GM23338 (cell line): ENCODE data around the gene GALK1.

ENCODE experiments used
- CTCF ChIP-seq, 2 experiments: fragments of 200-600 bp in 1 of 2; sonication (generic) in 1 of 2; conservative IDR thresholded peaks; 2 replicates each; pipeline versions ENCODE4 v1.5.1 to v1.6.1; 2016 to 2017; ENCODE audit warnings: antibody characterized with exemption in 2 of 2, low read depth in 2 of 2, mild to moderate bottlenecking in 2 of 2, moderate library complexity in 1 of 2
- POLR2AphosphoS5 ChIP-seq: IDR thresholded peaks from 2 replicates; pipeline ENCODE4 v1.6.1; 2016; ENCODE audit warnings: antibody characterized with exemption, low read depth

GRCh38 chr17:75734674-75735294 lies 30.2 kb downstream of the GALK1 start:
- TF ChIP-seq CTCF (conservative IDR thresholded peaks at IDR 0.05; ENCODE audit: low read depth in 2 of 2) (no peak), POLR2AphosphoS5 (no peak)
